Colonic mucosa (tissue), 4 donors: Measurements from ENCODE around the gene PEPD. TPM values are rescaled to one million over a fixed set of nuclear protein-coding genes. Genes with fewer than 3 reads are reported as not detected.

ENCODE experiments used
- DNase-seq: peaks from one replicate; pipeline ENCODE4 v3.0.0-alpha.2; 2020
- H3K27ac ChIP-seq: fragments of 200-600 bp; one replicate; pipeline ENCODE4 v1.8.0; 2021
- H3K27me3 ChIP-seq: fragments of 200-600 bp; one replicate; pipeline ENCODE4 v1.8.0; 2021
- H3K36me3 ChIP-seq: fragments of 200-600 bp; one replicate; pipeline ENCODE4 v1.8.0; 2021
- H3K4me1 ChIP-seq: fragments of 200-600 bp; one replicate; pipeline ENCODE4 v1.8.0; 2021; ENCODE audit warnings: mild to moderate bottlenecking
- H3K4me3 ChIP-seq: fragments of 200-600 bp; one replicate; pipeline ENCODE4 v1.8.0; 2021
- H3K9ac ChIP-seq, 2 donors: one replicate each; pipeline ENCODE4 v1.7.0; 2013; ENCODE audit warnings: control low read depth in 2 of 2, low read depth in 2 of 2, low read length in 2 of 2
- H3K9me3 ChIP-seq: fragments of 200-600 bp; one replicate; pipeline ENCODE4 v1.8.0; 2021
- intact Hi-C: fragments of 100-400 bp; cut with DNase I; formaldehyde crosslinking; loops from one replicate; pipeline ENCODE4 v1.14.1; 2022
- total RNA-seq, 2 donors: library from RNA; stranded (reverse); fragmentation: NEBNext Ultra II Directional in 1 of 2; extraction: Animal tissue kit (Norgen Biotek cat#: 25700) in 1 of 2; gene quantifications; one replicate each; pipeline ENCODE4 v1.2.1, GENCODE V29; 2021
- TF ChIP-seq, protein P1 (sequence below): fragments of 200-600 bp; IDR thresholded peaks from one replicate; pipeline ENCODE4 v1.8.0; 2022; ENCODE audit warnings: antibody characterized with exemption, mild to moderate bottlenecking
- donor health status: healthy.
- donor health status: DM: no; HTN: no; CAD: no.
- donor health status: DM: no; HTN: no; CAD: no.

Gene PEPD
- total RNA-seq, 2 donors from 2014 or later: 47.9 to 71.4 TPM

DNA sequence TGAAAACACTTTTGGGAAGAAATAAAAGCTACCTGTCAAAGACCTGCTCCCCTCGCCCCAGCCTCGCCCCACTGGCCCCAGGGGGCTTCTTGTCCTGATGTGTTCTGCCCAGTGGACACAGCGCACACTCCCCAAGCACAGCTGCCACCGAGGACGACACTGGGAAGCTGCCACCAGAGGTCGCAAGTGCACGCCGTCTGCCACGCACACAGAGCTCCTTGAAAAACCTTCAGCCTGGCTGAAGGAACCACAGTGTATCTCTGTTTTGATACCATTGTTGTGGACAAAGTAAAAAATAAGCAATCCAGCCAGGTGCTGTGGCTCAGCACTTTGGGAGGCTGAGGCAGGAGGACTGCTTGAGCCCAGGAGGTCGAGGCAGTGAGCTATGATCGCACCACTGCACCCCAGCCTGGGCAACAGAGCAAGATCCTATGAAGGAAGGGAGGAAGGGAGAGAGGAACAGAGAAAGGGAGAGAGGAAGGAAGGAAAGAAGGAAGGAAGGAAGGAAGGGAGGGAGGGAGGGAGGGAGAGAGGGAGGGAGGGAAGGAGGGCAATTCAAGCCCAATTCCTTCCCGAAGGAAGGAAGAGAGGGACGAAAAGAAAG lies 90.8 kb downstream of the PEPD start:
- Histone ChIP-seq H3K9ac (no peak overlapping the region), H3K27ac (no peak overlapping the region), H3K9me3 (no peaks in the 10 kb centered on the region), H3K4me3 (no peak overlapping the region), H3K27me3 (no peaks in the 10 kb centered on the region), H3K4me1 (no peaks in the 10 kb centered on the region), H3K36me3 (no peaks in the 10 kb centered on the region)
- intact Hi-C loops: loop anchor here (2.0 kb wide), 1 partner anchor 340 kb away; no protein-coding TSS in a partner anchor
- peak; percentile 68 for DNase-seq
- TF ChIP-seq, protein P1, sequence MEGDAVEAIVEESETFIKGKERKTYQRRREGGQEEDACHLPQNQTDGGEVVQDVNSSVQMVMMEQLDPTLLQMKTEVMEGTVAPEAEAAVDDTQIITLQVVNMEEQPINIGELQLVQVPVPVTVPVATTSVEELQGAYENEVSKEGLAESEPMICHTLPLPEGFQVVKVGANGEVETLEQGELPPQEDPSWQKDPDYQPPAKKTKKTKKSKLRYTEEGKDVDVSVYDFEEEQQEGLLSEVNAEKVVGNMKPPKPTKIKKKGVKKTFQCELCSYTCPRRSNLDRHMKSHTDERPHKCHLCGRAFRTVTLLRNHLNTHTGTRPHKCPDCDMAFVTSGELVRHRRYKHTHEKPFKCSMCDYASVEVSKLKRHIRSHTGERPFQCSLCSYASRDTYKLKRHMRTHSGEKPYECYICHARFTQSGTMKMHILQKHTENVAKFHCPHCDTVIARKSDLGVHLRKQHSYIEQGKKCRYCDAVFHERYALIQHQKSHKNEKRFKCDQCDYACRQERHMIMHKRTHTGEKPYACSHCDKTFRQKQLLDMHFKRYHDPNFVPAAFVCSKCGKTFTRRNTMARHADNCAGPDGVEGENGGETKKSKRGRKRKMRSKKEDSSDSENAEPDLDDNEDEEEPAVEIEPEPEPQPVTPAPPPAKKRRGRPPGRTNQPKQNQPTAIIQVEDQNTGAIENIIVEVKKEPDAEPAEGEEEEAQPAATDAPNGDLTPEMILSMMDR: peak; percentile 65

DNA sequence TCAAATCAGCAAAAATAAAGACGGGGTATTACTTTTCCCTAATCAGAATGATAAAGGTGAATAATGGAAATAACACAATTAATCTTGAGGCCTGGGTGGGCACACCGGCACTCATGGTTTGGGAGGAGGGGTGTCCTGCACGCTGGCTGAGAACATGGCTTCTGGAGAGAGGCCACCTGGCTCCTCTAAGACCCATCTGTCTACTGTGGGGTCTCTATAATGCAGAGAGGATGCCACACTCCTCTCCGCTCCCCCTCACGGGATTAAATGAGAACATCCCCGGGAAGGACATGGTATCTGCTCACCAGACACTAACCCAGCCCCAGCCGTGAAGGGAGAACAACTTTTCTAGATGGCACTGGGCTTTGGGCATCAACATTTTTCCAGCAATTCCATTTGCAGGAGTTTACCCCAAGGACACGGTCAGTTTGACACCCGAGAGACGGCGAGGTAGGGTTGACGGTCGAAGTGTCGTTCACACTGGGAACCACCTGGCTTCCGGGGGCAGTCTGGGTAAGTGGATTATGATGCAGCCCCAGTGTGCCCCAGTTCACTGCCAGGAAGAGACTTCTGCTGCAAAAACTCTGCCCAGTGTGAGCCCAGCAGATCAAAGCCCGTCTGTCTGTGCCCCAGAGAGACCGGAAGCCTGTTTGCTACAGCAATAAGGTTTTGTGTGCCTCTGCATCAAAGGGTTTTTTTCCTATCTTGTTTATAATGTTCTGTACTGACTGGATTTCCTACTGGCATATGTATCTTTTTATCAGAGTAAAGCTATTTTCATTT lies 91.5 kb downstream of the PEPD start:
- Histone ChIP-seq H3K9me3 (no peaks in the 10 kb centered on the region), H3K9ac (no peak overlapping the region), H3K36me3 (no peaks in the 10 kb centered on the region), H3K4me1 (no peaks in the 10 kb centered on the region), H3K27me3 (no peaks in the 10 kb centered on the region), H3K4me3 (no peak overlapping the region), H3K27ac (no peak overlapping the region)
- no peak for DNase-seq
- intact Hi-C loops: loop anchor here (2.0 kb wide), 1 partner anchor 341 kb away; no protein-coding TSS in a partner anchor
- TF ChIP-seq, protein P1: no peak

DNA sequence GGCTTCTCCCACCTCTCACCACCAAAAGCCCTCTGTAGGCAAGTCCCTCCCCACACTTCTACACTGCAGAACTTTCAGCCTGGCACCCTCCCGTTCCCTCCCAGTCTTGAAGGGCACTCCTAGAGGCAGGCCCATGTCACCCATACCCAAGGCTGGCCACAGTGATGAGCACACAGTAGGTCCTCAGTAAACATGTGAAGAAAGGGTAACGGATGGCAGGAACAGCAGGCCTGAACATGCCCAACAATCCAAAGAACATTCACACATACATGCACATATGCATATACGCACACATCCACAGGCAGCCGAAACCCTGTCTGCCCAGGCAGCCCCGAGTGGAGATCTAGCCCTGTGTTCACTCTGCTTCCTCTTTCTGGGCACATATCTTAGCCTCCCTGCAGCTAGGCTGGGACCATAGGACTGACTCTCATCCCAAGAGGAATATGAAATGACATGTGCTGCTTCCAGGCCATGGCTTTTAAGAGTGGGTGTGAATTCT lies 92.9 kb downstream of the PEPD start:
- Histone ChIP-seq H3K27me3 (no peaks in the 10 kb centered on the region), H3K4me1 (no peaks in the 10 kb centered on the region), H3K9ac (no peak overlapping the region), H3K9me3 (no peaks in the 10 kb centered on the region), H3K36me3 (no peaks in the 10 kb centered on the region), H3K4me3 (no peak overlapping the region), H3K27ac (no peak overlapping the region)
- TF ChIP-seq, protein P1: no peak
- intact Hi-C loops: no loop called here
- DNase-seq: no peak

DNA sequence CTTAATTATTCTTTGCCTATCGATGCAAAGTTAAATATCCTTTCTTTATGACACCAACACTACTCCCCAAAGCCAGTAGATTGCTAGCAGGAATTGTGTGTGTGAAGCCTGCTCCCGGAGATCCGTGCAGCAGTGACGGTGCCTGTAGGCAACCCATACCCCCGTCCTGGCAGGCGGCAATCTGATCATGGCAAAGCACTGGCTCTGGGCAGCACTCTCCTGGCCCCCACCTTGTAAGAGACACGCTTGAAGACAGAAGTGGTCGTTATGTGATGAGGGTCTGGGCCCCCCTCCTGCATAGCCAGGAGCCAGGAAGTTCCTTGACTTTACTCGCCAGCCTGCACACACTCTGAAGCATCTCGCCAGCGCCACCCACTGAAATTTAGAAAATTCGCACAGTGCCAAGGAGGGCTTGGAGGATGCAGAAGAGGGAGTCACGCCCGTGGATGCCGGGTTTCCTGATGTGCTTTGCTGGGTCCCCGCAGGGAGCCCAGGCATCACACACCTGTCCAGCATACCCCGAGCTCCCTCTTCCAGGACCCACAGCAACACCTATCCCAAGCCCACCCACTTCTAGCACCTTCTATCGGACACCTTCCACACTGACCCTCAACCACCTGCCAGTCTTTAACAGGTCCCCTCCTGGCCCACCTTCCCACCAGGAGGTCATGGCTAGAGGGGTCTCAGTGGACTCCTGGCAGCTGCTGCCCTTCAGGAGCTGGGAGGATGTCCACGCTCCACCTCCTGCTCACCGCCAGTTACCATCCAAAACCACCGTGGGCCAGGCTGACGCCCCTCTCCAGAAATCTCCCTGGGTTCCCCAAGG lies 93.6 kb downstream of the PEPD start:
- TF ChIP-seq, protein P1: no peak
- no peaks in the 10 kb centered on the region for H3K36me3 ChIP-seq
- no peaks in the 10 kb centered on the region for H3K9me3 ChIP-seq
- intact Hi-C loops: no loop called here
- H3K27me3 ChIP-seq: no peaks in the 10 kb centered on the region
- DNase-seq: no peak
- H3K4me1 ChIP-seq: no peaks in the 10 kb centered on the region
- no peak overlapping the region for H3K27ac ChIP-seq
- no peak overlapping the region for H3K4me3 ChIP-seq
- H3K9ac ChIP-seq: no peak overlapping the region

DNA sequence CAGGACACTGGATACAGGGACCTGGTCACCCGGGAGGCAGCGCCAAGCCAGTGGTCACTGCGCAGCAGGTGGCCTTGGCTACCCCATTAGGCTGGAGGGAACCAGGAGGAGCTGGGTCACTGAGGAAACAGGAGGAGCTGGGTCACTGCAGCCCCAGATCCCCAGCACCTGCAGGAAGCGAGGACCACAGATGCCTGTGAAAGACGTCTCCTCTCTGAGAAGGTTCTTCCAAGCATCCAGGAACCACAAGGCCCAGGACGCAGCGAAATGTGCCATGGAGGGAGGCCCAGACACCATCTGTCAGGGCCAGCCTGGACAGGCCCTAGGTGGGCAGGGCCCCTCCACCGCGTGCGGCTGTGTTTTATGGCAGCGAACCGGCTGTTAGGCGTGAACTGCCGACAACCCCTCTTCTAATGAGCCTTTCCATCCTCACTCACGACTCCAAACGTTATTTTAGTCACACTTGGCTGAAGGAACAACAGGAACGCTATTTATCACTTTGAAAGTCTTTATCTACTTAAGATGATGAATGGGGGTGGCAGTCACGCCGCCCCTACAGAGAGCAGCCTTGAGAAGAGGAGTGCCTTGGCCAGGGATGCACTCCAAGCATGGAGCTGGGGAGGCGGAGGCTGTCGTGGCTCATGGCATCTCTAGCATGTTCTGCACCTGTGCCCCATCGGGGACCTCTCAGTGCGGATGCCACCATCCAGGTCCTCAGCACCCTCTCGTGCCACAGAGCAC lies 94.8 kb downstream of the PEPD start:
- Histone ChIP-seq H3K4me1 (no peaks in the 10 kb centered on the region), H3K4me3 (no peak overlapping the region), H3K27me3 (no peaks in the 10 kb centered on the region), H3K27ac (no peak overlapping the region), H3K9me3 (no peaks in the 10 kb centered on the region), H3K9ac (no peak overlapping the region), H3K36me3 (no peaks in the 10 kb centered on the region)
- intact Hi-C loops: no loop called here
- TF ChIP-seq, protein P1: no peak
- no peak for DNase-seq
